ES-I3 (cell line): ENCODE data around the gene ACYP2.

ENCODE experiments used
- H3K36me3 ChIP-seq: 2 replicates; pipeline ENCODE4 v1.6.1; 2013; ENCODE audit warnings: mild to moderate bottlenecking, low read length, control low read depth, moderate library complexity; ENCODE audit not compliant: insufficient read depth
- H3K4me1 ChIP-seq: 2 replicates; pipeline ENCODE4 v1.6.1; 2013; ENCODE audit warnings: mild to moderate bottlenecking, control low read depth, low read length; ENCODE audit not compliant: insufficient read depth
- H3K9ac ChIP-seq: 2 replicates; pipeline ENCODE4 v1.6.1; 2013; ENCODE audit warnings: low read depth, mild to moderate bottlenecking, low read length, moderate library complexity
- H3K9me3 ChIP-seq: 2 replicates; pipeline ENCODE4 v1.6.1; 2013; ENCODE audit warnings: mild to moderate bottlenecking, low read length, moderate library complexity; ENCODE audit not compliant: control insufficient read depth, insufficient read depth

Gene ACYP2

DNA sequence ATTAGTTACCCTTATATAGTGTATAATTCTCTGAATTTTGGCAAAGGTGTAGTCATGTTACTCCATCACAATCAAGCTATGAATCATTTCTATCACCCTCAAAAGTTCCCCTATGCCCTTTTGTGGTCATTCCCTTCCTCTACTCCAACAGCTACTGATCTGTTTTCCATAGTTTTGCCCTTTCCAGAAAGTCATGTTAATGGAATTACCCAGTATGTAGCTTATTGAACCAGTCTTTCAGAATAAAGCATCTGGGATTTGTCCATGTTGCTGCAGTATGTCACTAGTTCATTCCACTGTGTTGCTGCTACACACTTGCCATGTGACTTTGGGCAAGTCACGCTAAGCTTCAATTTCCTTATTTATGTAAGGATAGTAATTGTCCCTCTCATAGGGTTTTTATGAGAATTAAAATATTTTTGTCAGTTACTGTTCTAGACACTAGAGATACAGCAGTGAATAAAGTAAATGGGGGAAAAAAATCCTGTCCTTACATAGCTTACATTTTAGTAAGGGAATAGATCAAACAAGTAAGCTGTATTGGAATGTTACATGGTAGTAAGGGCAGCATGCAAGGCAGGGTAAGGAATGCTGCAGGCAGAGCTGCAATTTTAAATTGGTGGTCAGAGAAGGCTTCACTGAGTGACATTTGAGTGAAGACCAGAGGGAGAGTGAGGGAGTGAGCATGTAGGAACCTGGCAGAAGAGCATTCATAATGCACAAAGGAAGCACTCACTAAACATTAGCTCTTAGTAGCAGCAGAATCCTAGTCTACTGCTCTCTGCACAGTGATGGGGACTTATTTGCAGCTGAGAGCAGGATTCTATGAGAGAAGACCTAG is 220.9 kb downstream of the ACYP2 start:
- Histone ChIP-seq H3K9me3 (no peaks in the 10 kb centered on the region), H3K9ac (no peak overlapping the region), H3K4me1 (no peaks in the 10 kb centered on the region), H3K36me3 (no peaks in the 10 kb centered on the region)

- Histone ChIP-seq H3K9me3 (no peaks in the 10 kb centered on the region), H3K36me3 (no peaks in the 10 kb centered on the region), H3K4me1 (no peaks in the 10 kb centered on the region), H3K9ac (no peak overlapping the region)
Observed at GRCh38 chr2:54336977-54337255, 221.5 kb downstream of the ACYP2 start.

DNA sequence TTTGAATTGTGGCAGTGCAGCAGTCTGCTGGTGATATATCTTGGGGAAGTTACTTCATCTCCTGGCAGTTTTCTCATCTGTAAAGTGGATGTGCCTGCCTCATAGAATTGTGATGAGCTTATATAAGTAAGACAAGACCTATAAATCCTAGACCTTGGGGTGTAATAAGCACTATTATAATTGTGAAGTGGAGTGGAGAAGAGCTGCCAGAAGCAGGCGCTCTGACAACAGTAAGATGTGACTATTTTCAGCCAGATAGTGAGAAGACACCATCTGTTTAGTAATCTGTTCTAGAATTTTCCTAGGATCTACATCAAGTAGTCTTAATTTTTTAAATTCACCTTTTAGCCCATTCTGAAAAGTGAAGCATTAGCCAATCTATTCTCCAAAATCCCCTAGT is 226.2 kb downstream of the ACYP2 start:
- H3K9ac ChIP-seq, result no peak overlapping the region
- H3K4me1 ChIP-seq, result no peaks in the 10 kb centered on the region
- H3K36me3 ChIP-seq, result no peaks in the 10 kb centered on the region
- H3K9me3 ChIP-seq, result no peaks in the 10 kb centered on the region

DNA sequence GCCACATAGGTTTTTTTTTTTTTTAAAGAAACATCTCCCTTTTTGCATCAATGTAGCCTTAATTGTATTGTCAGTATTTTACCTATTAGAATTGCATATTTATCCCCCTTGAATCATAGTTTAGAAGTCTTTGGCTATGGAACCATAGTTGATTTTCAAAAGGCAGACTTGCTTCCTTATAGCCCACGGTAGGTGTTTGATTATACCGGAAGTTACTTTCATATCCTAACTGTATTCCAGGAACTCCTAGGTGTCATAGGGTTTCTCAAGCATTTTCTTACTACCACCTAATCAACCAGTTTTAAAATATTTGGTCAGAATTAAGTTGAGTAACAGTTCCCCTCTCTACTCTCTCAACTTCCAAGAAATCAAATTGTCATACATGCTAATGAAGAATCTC is 227.2 kb downstream of the ACYP2 start:
- Histone ChIP-seq H3K9ac (no peak overlapping the region), H3K9me3 (no peaks in the 10 kb centered on the region), H3K36me3 (no peaks in the 10 kb centered on the region), H3K4me1 (no peaks in the 10 kb centered on the region)

DNA sequence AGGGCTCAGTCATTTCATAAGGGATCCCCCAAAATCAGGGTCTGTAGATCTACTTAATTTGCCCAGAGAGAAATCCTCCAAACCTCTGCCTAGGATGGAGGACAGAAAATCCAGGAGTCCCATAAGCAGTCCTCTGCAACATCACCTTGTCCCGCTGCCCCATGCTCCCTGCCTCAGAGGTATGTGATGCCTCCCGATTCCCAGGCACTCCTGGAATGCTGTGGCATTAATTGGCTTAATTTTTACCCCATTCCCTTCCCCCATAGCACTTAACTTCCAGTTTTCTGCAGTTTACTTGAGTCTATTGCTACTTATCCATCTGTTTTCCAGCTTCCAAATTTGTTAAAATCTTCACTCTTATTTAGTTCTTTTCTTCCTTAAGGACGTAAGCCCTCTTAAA is 232.2 kb downstream of the ACYP2 start:
- H3K36me3 ChIP-seq, result no peaks in the 10 kb centered on the region
- H3K9me3 ChIP-seq, result no peaks in the 10 kb centered on the region
- H3K4me1 ChIP-seq, result no peaks in the 10 kb centered on the region
- H3K9ac ChIP-seq, result no peak overlapping the region

DNA sequence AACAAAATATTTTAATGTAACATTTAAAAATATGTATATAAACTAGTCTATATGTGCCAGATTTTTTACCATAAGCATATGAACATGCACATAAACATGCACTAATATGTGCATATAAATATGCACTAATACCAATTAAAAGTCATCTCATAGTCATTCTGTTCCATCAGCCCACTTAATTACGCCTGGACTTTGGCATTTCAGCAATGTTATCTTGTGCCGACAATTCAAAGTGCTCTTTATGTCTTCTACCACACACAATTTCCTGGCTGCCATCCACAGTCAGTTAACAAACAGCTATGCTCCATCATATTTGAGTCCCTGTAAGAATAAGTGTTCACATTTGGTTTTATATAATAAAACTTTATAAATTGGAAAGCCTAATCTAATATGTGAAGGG is 233.2 kb downstream of the ACYP2 start:
- H3K9me3 ChIP-seq, result no peaks in the 10 kb centered on the region
- no peak overlapping the region for H3K9ac ChIP-seq
- no peaks in the 10 kb centered on the region for H3K4me1 ChIP-seq
- H3K36me3 ChIP-seq, result no peaks in the 10 kb centered on the region

GRCh38 chr2:54350426-54350825 is 235.0 kb downstream of the ACYP2 start:
- Histone ChIP-seq H3K9me3 (no peaks in the 10 kb centered on the region), H3K4me1 (no peaks in the 10 kb centered on the region), H3K9ac (no peak overlapping the region), H3K36me3 (no peaks in the 10 kb centered on the region)

- no peak overlapping the region for H3K9ac ChIP-seq
- no peaks in the 10 kb centered on the region for H3K4me1 ChIP-seq
- H3K9me3 ChIP-seq, result no peaks in the 10 kb centered on the region
- no peaks in the 10 kb centered on the region for H3K36me3 ChIP-seq
Observed at GRCh38 chr2:54353216-54353615, 237.8 kb downstream of the ACYP2 start.
